ENCODE results near the gene IL17F.
"Not testable (repeated sequence)": the region's sequence is repeated elsewhere in the genome, so short reads cannot be mapped to it uniquely, and the experiment has no call there.

The IL17F gene

DNA sequence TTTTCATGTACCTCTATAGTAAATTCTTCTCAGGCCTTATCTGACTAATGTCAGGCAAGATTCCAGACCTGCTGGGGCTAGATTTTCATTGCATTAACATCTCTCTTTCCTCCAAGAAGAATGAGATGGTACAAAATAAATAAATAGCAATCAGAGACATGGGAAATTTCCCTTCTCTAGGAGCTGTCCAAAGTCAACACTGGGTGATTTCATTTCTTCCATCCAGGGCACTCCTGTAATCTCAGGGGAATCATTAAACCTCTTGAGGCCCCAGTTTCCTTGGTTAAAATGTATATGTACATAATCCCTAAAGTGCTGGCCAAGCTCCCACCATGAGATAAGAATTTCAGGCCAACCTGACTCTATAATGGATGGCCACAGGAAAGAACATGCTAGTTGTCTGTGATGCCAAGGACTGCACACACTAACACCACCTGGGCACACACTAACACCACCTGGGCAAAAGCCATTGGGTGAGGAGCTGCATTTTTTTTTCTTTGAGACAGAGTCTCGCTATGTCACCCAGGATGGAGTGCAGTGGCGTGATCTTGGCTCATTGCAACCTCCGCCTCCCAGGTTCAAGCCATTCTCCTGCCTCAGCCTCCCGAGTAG lies 912 bp downstream of the IL17F start:
- no peak for DNase-seq

GRCh38 chr6:52241819-52242218 lies 2.5 kb downstream of the IL17F start:
- no peak for DNase-seq

DNA sequence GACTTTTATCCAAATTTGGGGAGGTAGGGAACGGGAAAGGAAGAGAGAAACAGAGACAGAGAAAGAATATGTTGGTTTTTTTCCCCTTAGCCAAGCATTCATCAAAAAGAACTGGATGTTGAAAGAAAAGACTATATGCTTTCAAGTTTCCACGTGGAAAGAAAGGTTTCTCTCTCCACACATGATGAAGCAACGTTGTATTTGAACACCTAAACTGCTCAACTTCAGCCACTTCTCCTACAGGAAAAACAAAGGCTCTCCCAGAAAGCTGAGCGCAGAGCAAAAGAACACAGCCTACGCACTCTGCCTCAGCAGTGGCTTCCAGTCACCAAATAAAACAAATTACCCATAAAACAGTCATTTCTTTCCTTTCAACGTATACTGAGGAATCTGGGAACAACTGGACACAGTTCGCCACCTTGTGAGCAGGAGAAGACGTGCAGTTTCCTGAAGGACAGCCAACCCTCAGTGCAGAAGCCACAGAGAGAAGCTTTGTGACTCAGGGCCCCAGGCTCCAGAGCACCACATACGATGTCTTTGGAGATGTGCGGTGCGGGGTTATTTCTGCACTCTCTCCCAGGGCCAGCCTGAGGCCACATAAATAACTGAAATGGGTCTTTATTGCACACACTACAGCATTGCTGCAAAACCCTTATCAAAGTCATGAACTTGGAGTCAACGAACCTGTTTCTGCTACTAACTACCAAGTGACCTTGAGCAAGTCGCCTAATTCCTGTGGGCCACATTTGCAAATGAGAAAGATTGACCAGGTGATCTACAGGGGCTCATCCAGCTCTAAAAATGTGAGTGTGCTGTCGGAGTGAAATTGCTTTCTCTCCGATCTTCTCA lies 10.1 kb downstream of the IL17F start:
- peak in 1 of 2 experiments; percentile 43 for DNase-seq

DNA sequence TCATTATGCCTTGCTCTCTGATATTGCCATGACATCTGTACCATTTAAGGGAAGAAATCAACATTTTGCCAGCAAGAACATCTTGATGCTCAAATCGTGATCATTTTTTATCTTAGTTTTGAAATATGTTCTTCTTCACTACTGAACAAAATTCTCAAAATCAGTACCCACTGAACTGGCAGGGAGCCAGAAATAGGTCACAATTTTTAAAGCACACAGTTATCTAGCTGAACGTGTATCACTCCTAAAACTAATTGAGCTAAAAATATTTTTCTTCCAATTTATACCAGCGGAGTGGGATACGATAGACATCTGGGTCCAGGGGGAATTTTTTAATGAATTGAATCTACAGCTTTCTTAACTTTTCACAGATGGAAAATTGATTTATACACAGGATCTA lies 11.3 kb downstream of the IL17F start:
- no peak for DNase-seq

DNA sequence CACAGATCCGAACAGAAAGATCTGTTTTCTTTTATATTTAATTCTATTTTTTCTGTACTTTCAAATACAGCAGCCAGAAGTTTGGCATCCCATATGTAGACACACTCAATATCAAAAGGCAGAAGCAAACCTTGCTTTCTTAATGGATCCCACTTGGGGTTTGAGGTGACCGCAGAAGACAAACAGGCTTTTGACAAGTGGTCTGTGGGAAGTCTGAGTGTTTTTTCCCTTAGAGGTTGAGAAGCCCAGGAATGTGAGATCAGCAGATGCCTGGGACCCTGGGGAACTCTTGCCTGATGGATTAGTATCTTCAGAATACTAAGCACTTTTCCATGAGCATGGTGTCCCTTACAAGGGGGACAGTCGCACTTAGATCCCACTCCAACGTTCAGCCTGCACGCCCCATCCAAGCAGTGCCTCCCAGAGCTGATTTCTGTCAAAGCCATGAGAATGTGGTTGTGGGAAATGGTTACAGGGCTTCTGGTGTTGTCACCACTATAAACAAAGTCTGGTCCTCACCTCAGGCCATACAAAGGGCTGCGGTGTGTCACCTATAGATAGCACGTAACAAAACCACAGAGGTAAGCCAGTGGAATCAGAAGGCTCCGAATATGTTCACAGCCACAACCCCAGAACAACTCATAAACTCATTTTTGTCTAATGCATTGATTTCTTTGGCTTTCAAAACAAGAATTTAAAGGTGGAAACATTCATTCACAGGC lies 12.7 kb downstream of the IL17F start:
- no peak for DNase-seq

GRCh38 chr6:52230685-52231084 lies 13.6 kb downstream of the IL17F start:
- DNase-seq, result no peak

GRCh38 chr6:52227495-52227894 lies 16.8 kb downstream of the IL17F start:
- no peak for DNase-seq

DNA sequence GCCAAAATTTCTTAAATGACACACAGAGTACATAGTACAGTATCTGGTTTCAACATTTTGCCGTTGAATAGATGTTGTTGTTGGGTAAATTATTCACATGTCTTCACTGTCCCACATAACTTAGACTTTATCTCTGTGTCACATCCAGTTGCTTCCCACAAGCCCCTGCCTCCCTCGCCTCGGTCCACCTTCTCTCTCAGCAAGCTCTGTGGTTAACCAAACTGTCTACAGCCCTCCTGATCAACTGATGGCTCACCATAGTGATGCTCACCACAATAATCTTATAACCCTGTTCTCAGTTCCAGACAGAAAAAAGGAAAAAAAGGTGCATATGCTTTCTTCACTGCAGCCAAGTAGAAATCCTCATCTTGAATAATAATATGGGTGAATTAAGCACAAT lies 23.0 kb downstream of the IL17F start:
- no peak for DNase-seq

- no peak for DNase-seq
Measured at GRCh38 chr6:52217761-52218160, 26.5 kb downstream of the IL17F start.

GRCh38 chr6:52216932-52217575 lies 27.2 kb downstream of the IL17F start:
- no peak for DNase-seq

DNA sequence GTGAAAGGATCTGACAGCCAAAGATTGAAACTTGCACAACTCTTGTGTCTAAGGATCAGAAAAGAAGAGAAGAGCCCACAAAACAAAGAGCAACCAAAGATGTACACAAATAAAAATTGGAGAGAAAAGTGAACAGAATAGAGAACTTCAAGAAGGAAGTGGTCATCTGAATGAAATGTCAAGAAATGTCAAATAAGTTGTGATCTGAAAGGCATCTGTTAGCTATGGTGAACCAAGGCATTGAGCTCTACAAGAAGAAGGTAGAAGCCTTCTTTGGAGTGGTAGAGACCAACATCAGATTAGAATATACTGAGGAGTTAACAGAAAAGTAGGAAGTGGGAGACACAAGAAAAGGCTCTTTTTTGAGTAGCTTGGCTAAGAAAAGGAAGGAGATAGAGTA lies 28.5 kb downstream of the IL17F start:
- no peak for DNase-seq

- DNase-seq, result no peak
Measured at GRCh38 chr6:52213127-52213526, 31.2 kb downstream of the IL17F start.

- DNase-seq, result no peak
Measured at GRCh38 chr6:52210227-52210626, 34.1 kb downstream of the IL17F start.

- no peak for DNase-seq
Measured at GRCh38 chr6:52209770-52210169, 34.5 kb downstream of the IL17F start.

GRCh38 chr6:52208612-52209011 lies 35.7 kb downstream of the IL17F start:
- DNase-seq, result no peak

GRCh38 chr6:52207066-52207465 lies 37.2 kb downstream of the IL17F start:
- DNase-seq, result no peak

DNA sequence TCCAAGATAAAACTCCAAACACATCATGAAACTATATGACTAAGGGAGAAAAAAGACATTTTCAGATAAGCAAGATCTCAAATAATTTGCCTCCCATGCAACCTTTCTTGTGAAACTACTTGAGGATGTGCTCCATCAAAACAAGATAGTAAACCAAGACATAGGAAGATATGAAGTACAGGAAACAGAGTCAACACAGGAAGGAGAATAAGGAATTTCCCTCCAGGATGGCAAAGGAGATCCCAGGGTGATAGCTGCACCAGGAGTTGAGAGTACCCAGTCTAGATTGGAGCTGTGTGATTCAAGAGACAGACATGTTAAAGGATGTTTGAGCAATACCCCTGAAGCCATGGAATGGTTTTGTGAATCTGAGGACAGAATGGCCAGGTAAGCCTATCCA lies 42.8 kb downstream of the IL17F start:
- DNase-seq, result no peak

- DNase-seq, result no peak
Measured at GRCh38 chr6:52201046-52201445, 43.3 kb downstream of the IL17F start.

- DNase-seq, result not testable (repeated sequence)
Measured at GRCh38 chr6:52200088-52200487, 44.2 kb downstream of the IL17F start.

- DNase-seq, result no peak
Measured at GRCh38 chr6:52195886-52196285, 48.4 kb downstream of the IL17F start.

DNA sequence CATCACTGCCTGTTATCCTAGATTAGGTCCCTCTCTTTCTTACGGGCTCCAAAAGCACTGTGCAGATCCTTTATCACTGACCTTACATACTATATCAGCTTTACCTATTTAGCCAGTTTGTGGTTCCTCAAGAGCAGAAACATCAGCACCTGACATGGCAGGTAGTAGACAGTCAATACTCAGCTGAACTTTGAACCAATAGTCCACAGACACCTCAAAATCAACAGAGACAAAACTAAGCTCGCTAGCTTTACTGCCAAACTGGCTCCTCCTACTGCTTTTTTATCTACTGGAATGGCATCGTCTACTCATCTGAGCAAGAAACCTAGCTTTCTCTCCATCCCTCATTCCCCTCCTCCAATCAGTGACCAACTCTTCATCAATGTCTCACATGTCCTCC lies 52.5 kb downstream of the IL17F start:
- no peak for DNase-seq

GRCh38 chr6:52190409-52190808 lies 53.9 kb downstream of the IL17F start:
- DNase-seq, result no peak

GRCh38 chr6:52189974-52190373 lies 54.3 kb downstream of the IL17F start:
- DNase-seq, result no peak

Data from NCI-H446 (cell line).